ENCODE results near the gene CD8B.

CD8B gene

DNA sequence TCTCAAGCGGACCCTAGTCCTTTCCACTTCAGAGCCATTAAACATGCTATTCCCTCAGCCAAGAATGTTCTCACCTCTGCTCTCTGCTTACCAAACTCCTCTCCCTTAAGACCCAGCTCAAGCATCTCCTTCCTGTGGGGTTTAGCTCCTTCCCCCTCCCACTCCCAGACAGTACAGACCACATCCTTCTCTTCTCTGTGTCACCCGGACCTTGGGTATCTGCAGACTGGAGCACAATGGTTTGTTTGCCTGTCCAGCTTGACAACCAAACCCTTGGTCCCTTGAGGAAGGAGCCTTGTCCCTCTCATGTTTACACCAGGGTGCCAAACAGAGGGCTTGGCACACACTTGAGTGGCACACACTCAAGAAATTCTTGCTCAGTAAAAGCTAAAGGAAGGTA, 66.8 kb downstream of the CD8B start:
- DNase-seq = no peak

- DNase-seq = no peak
These were observed 67.9 kb downstream of the CD8B start for GRCh38 chr2:86793752-86794151.

- no peak for DNase-seq
These were observed 70.1 kb downstream of the CD8B start for GRCh38 chr2:86791573-86791972.

GRCh38 chr2:86790676-86791572, 70.8 kb downstream of the CD8B start, which contains the start of gene CD8A:
TSS of gene CD8A (minus strand) at chr2:86790913. CDS start at chr2:86790825, 88 bp downstream.
- no peak for DNase-seq

DNA sequence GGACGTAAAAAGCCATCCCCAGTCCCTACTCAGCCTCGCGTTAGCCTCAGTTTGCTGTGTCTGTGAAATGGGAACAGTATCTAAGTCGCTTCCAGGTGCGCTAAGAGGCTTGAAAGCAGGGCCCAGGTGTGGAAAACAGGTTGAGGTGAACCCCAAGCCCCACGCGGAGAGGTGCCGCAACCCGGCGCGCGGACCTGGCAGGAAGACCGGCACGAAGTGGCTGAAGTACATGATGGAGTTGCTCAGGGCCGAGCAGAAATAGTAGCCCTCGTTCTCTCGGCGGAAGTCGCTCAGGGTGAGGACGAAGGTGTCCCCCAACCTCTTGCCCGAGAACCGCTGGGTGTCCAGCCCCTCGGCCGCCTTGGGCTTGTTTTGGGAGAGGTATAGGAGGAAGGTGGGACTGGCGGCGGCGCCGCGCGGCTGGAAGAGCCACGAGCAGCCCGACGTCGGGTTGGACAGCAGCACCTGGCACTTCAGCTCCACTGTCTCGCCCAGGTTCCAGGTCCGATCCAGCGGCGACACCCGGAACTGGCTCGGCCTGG, 71.5 kb downstream of the CD8B start:
- DNase-seq = no peak

- no peak for DNase-seq
These were observed 72.0 kb downstream of the CD8B start for GRCh38 chr2:86789687-86790133.

- no peak for DNase-seq
These were observed 72.6 kb downstream of the CD8B start for GRCh38 chr2:86788881-86789686.

DNA sequence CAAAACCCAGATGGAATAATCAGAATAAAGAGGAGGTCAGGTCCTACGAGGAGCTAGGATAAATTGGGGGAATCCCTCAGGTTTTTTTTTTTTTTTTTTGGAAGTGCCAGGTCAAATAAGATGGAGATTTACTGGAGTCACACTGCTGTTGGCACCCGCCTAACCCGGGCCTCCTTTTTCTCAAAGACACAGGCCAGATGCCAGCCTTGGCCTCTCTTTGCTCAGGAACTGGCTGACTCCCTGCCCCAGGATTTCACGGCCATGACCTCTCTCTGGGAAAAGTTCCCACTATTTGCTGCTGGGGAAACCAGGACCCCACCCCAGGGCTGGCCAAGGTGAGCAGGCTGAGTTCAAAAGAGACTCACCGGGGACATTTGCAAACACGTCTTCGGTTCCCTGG, 73.5 kb downstream of the CD8B start:
- no peak for DNase-seq

GRCh38 chr2:86787736-86788135, 74.0 kb downstream of the CD8B start:
- DNase-seq = no peak

- DNase-seq = no peak
These were observed 75.6 kb downstream of the CD8B start for GRCh38 chr2:86786001-86786536.

DNA sequence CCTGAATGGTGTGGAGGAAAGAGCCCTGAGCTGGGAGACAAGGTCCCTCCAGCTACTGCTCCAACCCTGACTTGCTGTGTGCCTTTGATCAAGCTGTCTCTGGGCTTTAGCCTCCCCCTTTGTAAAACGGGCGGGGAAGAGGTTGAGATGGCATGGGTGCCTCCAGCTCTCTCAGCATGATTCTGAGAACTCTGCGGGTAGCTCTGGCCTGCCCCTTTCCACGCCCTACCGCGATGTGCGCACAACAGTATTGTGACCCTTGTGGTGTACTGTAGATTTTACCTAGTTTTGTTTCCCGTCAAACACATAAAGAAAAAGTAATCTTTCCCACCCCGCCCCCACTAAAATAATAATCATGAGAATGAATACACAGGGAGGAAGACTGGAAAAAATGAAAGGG, 76.2 kb downstream of the CD8B start:
- DNase-seq = no peak

DNA sequence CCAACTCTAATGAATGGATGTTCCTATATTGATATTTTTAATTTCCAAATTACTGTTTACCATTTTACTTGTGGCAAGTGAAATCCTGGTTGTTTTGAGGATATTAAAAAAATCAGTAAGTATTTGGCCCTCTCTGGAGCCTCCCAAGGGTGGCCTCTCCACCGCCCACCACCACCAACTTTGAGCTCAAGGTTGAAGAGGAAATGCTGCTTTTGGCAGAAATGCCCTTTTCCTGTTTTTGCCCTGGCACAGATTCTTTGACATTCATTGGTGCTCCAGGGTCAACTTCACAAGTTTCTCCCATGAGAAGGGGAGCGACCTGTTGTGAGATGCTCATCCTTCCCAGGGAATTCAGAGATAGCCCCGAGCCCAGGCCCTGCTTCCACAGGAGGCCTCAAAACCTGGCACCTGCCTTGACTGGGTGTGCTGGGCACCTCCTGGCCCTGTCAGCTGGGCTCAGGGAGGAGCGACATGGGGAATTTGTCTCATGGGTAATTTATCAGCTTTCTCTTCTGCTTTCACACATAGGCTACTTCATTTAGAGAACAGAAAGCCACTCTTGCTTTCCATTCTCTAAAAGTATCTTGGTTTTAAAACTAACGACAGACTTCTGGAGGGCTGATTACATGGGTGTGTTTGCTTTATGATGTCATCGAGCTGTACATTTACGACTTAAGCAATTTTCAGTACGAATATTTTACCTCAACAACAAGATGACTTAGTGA, 77.9 kb downstream of the CD8B start:
- DNase-seq = no peak

DNA sequence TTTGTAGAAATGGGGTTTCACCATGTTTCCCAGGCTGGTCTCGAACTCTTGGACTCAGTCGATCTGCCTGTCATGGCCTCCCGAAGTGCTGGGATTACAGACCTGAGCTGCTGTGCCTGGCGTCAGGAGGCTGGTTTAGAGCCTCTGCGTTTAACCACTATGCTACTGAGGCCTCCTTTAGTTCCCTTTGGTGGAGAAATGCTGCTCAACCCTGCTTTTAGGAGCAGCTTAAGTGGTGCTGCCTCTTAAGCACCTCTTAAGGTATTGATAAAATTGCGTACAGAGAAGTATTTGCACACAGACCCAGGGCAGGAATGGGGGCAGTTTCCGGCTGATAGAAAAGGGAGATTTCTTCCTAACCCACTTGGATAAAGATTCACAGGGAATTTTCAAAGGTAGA, 78.9 kb downstream of the CD8B start:
- no peak for DNase-seq

- no peak for DNase-seq
These were observed 80.3 kb downstream of the CD8B start for GRCh38 chr2:86781363-86781762.

GRCh38 chr2:86779971-86780370, 81.7 kb downstream of the CD8B start:
- no peak for DNase-seq

DNA sequence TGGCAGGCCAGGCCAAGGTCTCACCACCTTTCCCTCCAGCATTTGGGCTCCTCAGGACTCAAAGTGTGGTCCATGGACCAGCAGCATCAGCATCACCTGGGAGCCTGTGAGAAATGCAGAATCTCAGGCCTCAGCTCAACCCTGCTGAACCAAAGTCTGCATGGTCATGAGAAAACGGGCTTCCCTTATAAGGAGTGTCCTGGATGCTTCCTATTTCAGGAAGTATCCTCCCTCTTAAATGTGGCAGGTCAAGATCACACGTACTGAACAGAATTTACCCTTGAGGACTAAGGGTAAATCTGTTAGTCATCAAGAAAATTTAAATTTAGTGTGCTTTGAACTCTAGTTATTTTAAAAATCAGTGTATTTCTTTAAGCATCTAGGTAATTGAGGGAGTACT, 82.7 kb downstream of the CD8B start:
- no peak for DNase-seq

- DNase-seq = no peak
These were observed 85.2 kb downstream of the CD8B start for GRCh38 chr2:86776532-86776931.

DNA sequence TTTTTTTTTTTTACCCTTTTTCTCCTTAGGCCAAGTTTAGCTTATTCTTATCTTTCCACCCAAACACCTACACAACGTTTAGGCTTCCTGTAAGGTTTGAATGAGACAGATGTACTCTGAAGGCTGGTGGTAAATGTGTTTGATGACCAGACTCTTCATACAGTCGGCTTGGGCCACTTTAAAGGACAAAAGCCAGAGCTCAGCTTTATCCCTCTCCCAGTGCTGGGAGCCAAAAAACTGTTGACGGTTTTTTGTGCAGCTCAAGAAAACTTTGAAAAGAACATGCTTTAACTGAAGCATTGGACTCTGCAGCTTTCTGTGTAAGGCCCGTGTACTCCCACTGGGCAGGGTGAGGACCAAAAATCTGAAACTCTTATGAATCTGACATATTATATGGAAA, 86.3 kb downstream of the CD8B start:
- DNase-seq = no peak

- no peak for DNase-seq
These were observed 86.8 kb downstream of the CD8B start for GRCh38 chr2:86774862-86775261.

DNA sequence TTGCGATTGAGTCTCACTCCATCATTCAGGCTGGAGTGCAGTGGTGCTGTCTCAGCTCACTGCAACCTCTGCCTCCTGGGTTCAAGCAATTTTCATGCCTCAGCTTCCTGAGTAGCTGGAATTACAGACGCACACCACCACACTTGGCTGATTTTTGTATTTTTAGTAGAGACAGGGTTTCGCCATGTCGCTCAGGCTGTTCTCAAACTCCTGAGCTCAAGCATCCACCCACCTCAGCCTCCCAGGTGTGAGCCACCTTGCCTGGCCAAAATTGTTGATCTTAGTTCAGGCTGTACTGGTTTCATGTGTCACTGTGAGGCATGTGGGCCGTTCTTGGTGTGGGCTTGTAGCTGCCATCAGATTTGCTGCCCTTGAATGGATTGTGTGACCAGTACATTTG, 89.1 kb downstream of the CD8B start:
- no peak for DNase-seq

DNA sequence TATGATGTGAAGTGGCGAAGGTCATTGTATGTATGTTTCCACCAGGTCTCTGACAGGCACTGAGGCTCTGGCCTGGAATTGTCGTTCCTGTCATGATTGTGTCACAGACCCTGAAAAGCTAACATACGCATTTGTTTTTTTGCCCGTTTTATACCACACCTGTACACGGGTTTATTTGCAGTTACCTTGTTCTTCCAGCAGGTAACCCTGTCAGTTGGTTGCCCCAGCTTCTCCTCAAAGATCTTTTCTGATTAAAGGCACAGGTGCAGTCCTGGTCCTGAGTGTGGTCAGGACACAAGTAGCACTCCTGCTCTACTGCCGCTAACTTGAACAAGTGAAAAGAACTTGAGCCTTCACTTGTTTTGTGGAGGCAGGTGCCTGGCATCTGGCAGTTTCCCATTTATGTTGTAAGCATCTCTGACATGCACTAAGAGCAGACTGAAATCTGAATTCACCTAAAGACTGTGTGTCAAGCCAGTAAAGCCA, 90.8 kb downstream of the CD8B start:
- no peak for DNase-seq

GRCh38 chr2:86769838-86770237, 91.8 kb downstream of the CD8B start:
- DNase-seq = no peak
